Activated CD8-positive, alpha-beta memory T cell treated with anti-CD3 and anti-CD28 coated beads, Interleukin-2, amount 50 U/mL, for 24 hours (primary cell): ENCODE measurements around the gene PKD1.
"Not testable (repeated sequence)": the region's sequence is repeated elsewhere in the genome, so short reads cannot be mapped to it uniquely, and the experiment has no call there.

Source experiments
- DNase-seq: peaks from one replicate; pipeline ENCODE4 v3.0.0-alpha.2; 2020; ENCODE audit errors: extremely low read depth

Gene PKD1

DNA sequence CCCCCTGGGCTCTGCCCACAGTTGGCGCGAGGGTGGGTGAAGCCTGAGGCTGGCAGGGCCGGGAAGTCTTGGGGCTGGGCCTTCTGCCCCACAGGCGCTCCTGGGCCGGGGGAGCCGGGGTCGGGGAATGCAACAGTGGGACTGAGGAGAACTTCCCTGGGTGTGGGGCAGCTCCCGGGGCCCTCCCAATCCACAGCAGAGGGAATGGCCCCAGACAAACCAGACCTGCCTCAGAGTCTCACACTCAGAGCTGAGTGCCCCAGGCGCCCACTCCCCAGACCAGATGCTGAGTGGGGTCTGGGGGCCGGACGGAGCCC, 11.4 kb downstream of the PKD1 start:
- not testable (repeated sequence) for DNase-seq

- not testable (repeated sequence) for DNase-seq
Measured at GRCh38 chr16:2123706-2124376, 11.9 kb downstream of the PKD1 start.

DNA sequence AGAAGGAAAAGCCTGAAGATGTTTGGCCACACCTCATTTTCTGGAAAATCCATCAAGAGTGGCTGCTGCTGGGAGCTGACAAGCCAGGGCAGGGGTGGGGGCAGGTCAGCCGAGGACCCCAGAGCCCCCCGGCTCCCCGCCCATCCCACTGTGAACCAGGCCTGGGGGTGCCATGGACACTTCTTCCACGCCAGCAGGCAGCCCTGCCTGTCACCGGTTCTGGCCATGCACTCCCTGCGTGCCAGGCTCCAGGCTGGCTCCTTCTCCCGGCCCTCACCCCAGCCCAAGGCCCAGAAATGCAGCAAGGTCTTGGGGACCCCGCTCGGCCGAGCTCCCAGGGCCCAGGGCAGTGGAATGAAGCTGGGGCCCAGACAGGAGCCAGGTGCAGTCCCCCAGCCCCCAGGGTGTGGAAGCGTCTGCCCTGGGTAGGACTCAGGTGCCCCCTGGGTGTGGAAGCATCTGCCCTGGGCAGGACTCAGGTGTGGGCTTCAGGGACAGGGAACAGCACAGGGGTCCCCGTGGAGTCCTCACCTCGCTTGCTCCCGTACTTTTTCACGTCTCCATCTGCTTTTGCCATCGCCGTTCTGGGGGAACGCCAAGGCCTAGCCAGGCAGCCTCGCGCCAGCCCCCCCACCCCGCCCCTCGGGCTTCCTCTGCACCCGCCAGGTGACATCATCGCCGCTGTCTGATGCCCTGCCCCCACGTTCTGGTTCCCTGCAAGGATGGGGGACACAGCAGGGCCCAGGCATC, 12.6 kb downstream of the PKD1 start:
- DNase-seq: not testable (repeated sequence)

GRCh38 chr16:2122429-2122828, 13.3 kb downstream of the PKD1 start:
- no peak for DNase-seq

DNA sequence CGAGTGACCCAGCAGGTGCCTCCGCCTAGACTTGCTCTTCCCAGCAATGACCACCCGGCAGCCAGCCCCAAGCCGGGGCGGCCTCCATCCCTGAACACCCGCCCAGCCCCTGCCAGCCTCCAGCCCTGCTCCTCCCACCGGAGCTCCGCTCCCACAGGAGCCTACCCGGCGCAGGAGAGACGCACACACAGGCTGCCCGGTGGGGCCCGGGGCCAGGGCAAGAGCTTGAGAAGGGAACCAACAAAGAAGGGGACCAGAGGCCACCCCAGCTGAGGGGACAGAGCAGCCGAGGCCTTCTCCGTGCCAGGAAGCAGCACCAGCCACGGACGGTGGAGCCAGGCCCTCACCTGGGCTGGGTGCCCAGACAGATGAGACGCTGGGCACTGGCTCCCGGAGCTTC, 13.8 kb downstream of the PKD1 start:
- DNase-seq: no peak

- DNase-seq: not testable (repeated sequence)
Measured at GRCh38 chr16:2121325-2121724, 14.4 kb downstream of the PKD1 start.

DNA sequence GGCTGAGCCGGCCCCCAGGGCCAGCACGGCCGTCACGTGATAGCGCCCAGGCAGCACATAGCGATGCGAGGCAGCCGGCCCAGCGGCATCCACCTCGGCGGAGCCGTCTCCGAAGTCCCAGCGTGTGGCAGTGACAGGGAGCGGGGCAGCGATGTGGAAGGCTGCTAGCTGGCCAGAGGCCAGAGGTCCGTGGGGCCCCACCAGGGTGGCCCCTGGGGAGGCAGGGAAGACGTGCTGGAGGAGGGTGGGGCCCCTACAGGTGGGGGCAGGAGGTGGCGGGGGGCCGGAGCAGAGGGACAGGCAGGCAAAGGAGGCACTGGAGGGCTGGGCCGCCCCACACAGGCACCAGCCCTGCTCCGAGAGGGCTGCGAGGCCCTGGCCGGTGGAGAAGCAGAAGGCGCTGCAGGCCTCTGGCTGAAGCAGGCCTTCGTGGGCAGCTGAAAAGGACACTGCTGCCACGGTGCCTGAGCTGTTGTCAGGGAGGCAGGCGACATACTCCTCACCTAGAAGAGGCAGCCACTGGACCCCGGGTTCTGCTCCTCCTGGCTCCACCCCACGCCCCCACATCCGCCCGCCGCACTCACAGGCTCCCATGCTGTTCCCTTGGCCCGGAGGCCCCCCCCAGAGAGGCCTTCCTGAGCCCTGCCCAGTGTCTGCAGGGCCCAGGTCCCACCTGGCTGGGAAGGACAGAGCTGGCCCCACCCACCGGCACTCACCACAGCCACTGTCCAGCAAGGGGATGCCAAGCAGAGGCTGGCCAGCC, 17.6 kb downstream of the PKD1 start:
- DNase-seq: not testable (repeated sequence)

DNA sequence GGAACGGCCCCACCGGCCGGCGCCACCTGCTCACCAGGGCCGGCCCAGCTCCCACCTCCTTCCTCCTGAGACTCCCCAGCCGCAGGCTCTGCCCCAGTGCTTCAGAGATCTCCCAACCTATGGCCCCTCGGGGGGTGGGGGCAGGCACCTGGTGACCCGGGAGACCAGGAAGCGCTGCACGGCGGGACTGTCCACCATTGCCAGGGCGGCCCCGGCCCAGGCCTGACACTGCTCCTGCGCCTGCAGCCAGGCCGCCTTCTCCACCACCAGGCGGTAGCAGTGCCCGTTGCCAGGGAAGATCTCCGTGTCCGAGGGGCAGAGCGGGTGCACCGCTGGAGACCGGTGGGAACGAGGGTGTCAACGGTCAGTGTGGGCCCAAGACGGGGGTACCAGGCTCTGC, 18.4 kb downstream of the PKD1 start:
- not testable (repeated sequence) for DNase-seq

DNA sequence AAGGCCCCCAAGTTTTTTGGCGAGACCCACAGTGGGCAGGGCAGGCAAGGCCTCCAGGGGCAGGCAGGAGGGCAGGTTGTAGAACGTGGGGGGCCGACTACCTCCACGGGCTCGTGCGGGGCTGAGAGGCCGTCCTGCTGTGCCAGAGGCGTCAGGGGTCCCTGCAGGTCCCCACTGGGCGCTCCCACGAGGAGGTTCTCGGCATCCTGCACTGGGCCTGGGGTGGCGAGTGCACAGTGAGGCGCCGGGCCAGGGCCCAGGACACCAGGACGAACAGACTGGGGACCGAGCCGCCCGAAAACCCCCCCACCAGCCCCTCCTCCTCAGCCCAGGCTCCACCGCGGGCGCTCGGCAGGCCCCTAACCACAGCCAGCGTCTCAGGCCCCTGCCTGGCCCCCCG, 19.3 kb downstream of the PKD1 start:
- DNase-seq: not testable (repeated sequence)

GRCh38 chr16:2115591-2115973, 20.1 kb downstream of the PKD1 start:
- DNase-seq: no peak

- not testable (repeated sequence) for DNase-seq
Measured at GRCh38 chr16:2114885-2115590, 20.7 kb downstream of the PKD1 start.

DNA sequence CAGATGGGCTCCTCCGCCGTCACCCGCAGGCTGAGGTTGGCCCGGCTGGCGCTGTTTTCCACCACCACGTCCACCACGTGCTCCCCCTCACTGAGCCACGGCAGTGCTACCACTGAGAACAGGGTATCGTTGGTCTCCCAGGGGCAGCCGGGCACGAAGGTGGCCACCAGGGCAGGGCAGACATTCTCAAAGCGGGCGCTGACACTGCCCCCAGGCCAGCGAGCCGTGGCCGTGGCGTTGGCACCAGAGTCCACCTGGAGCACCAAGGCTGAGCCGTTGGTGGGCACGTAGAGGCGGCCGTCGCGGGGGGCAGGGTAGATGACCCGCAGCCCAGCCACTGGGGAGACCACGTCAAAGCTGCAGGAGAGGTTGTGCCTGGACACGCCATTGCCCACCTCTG, 21.5 kb downstream of the PKD1 start:
- not testable (repeated sequence) for DNase-seq

- DNase-seq: not testable (repeated sequence)
Measured at GRCh38 chr16:2112539-2113106, 23.1 kb downstream of the PKD1 start.

DNA sequence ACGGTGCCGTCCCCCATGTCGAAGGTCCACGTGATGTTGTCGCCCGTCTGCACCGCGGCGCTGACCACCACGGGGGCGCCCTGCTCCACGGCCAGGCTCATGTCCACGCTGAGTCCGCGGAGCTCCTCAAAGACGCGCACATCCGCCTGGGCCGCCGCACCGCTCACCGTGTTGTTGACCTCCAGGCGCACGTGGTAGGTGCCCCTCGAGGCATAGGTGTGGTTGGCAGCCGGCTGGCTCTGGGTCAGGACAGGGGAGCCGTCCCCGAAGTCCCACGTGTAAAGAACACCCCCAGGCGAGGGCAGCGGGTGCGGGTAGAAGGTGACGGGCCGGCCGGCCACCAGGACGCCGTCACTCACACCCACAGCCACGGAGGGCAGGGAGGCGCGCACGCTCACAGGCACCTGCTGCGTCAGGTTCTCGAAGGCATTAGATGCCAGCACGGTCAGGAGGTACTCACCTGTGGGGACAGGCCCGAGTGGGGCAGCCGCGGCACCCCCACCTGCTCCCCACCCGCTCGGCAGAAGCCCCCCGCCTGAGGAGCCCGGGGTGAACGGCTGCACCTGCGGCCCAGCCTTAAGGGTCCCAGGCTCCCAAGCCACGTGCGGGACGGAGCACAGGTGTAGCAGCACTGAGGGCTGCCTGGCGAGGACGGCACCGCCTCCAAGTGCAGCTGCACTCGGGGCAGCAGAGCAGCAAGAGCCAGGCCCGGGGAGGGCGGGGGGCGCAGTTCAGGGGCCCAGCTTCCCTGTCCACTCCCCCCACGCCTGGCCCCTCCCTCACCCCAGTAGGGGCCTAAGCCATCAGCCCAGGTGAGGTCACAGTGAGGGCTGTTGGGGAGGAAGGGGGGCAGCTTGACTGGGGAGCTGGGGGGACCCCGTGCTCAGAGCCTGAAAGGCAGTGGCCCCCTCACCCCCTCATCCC, 24.0 kb downstream of the PKD1 start:
- DNase-seq: not testable (repeated sequence)

GRCh38 chr16:2111009-2111353, 24.7 kb downstream of the PKD1 start:
- DNase-seq: not testable (repeated sequence)

DNA sequence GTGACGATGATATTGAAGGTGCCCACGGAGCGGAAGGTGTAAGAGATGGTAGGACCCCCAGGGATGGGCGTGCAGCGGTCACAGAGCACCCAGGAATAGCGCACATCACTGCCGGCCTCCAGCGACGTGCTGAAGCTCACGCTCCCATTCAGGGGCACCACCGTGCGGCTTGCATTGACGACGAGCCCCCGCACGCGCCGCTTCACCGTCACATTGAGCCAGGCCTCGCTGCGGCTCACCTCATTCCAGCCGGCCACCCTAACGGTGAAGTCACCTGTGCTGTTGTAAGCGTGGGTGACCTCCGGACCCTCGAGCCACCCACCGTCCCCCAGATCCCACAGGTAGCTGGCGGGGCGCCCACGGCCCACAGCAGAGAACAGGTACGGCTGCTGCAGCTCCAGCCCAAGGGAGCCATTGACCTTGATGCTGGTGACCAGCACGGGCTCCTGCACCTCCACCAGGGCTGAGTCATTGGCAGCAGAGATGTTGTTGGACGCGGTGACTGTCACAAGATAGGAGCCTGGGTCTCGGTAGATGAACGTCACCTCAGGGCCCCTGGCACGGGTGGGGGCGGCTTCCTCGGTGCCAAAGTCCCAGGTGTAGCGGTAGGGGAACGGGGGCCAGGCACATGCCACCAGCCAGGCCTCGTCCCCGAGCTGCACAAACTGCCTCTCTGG, 25.2 kb downstream of the PKD1 start:
- DNase-seq: not testable (repeated sequence)

DNA sequence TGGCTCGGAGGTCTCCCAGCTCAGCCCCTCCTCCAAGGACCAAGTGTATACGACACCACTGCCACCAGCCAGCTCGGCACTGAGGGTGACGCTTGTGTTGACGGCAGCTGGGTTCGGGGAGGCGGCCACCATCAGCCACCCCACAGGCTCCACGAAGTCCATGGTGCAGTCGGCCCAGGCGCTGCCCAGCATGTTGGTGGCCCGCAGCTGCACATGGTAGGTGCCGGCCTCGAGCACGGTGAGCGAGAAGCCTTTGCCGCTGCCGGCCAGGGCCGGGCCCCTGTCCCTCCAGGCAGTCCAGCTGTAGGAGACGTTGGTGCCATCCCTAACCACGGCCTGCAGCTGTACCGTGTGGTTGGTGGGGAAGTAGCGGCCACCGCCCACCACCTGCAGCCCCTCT, 25.8 kb downstream of the PKD1 start:
- DNase-seq: not testable (repeated sequence)

- not testable (repeated sequence) for DNase-seq
Measured at GRCh38 chr16:2109271-2109580, 26.5 kb downstream of the PKD1 start.

DNA sequence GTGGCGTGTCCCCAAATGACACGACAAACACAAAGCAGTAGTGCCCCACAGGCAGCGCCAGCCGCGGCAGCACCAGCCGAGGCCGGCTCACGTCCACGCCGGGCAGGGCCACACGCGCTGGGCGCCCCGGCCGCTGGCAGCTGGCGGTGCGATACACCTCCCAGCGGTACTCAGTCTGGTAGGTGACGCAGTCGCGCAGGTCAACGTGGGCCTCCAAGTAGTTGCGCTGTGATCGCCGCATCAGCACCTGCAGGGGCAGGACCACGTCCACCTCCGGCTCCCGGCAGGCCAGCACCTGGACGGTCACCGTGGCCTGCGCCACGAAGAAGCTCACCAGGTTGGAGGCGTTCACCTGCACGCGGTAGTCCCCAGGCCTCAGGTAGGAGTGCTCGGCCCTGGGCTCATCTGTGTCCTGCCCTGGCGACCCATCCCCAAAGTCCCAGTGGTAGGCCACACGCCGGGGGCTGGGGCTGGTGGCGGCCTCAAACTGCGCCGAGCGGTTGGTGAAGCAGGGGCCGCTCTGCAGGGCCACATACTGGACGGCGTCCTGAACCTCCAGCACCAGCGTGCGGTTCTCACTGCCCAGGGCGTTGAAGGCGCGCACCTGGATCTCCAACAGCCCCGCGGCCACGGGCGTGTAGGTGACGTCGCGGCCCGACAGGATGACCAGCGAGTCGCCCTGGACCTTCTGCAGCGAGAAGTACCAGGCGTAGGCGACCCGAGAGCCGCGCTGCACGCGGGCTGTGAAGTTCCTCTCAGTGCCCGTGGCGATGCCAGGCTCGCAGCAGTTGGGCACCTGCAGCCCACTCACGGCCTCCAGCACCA, 27.0 kb downstream of the PKD1 start:
- not testable (repeated sequence) for DNase-seq

DNA sequence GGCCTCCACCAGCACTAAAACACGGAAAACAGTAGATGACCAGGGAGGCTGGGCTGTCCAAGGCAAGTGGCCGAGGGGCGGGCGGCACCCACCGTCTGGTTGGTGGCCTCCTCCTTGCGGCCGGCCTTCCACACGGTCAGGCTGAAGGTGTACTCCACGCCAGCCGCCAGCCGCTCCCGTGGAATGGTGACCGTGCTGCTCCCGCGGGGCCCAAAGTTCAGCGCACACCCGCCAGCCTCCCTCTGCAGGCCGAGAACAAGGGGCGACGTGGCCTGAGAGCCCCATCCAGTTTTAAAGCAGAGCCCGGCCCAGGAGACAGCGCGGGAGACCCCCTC, 27.9 kb downstream of the PKD1 start:
- not testable (repeated sequence) for DNase-seq
